SIG-M5 treated with dmso at 0.1 percent for 504 hours (cell line): ENCODE data around the gene ORAI3.
A peak's percentile ranks its signal among the peaks of the same experiment; 100 is the strongest.
"Not testable (repeated sequence)": the region's sequence is repeated elsewhere in the genome, so short reads cannot be mapped to it uniquely, and the experiment has no call there.

ENCODE experiments used
- DNase-seq: peaks from one replicate; lab custom pipeline; 2025; ENCODE audit not compliant: unreplicated experiment; lab: John Stamatoyannopoulos, UW

Gene ORAI3

GRCh38 chr16:30923554-30924075 is 25.3 kb upstream of the ORAI3 start, which contains the start of gene FBXL19:
FBXL19 (plus strand) TSS chr16:30923572; CDS start chr16:30925755, 2,183 bp downstream.
- no peak for DNase-seq

DNA sequence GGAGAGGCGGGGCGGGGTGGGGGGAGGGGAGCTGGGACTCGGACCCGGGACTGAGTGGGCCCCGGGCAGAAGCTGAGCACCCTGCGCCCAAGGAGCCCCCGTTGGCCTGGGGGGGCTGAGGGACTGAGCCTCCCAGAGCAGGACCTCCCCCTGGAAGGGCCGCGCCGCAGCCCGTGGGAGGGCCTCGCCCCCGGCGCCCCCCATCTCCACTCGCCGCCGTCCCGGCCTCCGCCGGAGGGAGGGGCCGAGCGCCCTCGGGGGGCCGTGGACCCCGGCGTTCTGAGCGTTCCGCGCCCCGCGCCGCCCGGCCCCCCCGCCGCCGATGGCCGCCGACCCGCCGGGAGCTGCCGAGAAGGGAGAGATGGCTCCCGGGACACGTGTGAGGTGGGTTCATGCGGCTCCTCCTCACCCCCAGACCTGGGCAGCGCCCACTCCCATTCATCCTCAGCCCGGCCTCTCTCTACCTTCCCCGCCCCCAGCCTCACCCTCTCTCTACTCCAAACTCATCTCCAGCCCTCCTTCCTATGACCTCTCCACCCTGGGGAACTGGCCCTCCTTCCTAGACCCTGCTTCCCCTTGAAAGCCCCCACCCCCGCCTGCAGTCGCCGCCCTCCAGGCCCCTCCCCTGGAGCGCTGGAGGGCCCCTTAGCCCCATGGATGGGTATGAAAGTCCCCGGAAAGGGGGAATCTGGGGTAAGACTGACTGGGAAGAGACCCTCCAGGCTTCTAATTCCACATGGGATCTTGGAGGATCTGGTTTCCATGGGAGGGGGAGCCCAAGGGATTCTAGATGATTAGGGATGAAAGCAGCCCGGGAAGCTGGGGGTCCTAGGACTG is 24.6 kb upstream of the ORAI3 start:
- no peak for DNase-seq

GRCh38 chr16:30924913-30925631 is 23.8 kb upstream of the ORAI3 start:
- no peak for DNase-seq

GRCh38 chr16:30925632-30925987 is 23.3 kb upstream of the ORAI3 start:
- no peak for DNase-seq

- no peak for DNase-seq
Measured at GRCh38 chr16:30925995-30926811, 22.7 kb upstream of the ORAI3 start.

- no peak for DNase-seq
Measured at GRCh38 chr16:30926937-30927788, 21.7 kb upstream of the ORAI3 start.

DNA sequence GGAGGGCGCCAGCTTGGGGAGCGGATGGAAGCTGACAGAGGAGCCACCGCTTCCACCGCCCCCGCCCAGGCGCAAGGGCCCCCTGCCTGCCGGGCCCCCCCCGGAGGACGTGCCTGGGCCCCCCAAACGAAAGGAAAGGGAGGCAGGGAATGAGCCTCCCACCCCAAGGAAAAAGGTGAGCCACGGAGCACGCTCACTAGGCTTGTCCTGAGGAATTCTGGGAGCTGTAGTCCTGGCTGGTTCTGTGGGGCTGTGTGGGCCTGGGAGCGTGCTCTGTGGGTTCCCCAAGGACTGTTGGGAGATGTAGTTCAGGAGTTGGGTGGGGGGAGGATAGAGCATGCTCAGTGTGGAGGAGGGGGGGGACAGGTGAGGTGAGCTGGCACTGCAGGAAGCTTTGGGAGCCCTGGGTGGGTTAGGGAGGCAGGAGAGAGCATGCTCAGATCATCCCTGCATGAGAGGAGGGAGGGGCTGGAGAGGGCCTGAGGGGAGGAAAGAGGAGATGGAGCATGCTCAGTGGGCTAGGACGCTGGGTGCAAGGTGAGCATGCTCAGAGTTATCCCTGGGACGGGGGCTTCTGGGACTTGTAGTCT is 21.0 kb upstream of the ORAI3 start:
- DNase-seq = peak; percentile 24

GRCh38 chr16:30928390-30928789 is 20.5 kb upstream of the ORAI3 start:
- DNase-seq = no peak

DNA sequence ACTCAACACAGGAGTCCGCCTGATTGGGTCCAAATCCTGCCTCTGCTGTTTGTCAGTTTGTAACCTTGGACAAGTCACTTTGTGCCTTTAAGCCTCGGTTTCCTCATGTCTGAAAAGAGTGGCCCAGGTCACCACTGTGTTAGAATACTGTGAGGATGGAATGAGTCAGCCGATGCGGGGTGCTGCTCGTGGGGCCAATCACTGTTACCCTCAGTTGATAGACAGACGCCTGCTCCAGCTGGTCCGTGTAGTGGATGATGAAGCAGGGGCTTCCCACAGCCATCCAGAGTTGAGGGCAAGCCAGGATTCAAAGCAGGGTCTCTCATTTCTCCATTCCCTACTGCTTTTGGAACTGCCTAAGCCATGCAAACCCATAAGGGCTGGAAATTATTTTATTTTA is 19.7 kb upstream of the ORAI3 start:
- no peak for DNase-seq

DNA sequence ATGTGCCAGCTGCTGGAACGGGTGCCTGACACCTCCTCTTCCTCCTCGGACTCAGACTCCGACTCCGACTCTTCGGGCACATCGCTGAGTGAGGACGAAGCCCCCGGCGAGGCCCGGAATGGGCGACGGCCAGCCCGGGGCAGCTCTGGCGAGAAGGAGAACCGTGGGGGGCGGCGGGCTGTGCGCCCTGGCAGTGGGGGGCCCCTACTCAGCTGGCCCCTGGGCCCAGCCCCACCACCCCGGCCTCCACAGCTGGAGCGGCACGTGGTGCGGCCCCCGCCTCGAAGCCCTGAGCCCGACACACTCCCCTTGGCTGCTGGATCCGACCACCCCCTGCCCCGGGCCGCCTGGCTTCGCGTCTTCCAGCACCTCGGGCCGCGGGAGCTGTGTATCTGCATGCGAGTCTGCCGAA is 18.7 kb upstream of the ORAI3 start:
- DNase-seq = no peak

DNA sequence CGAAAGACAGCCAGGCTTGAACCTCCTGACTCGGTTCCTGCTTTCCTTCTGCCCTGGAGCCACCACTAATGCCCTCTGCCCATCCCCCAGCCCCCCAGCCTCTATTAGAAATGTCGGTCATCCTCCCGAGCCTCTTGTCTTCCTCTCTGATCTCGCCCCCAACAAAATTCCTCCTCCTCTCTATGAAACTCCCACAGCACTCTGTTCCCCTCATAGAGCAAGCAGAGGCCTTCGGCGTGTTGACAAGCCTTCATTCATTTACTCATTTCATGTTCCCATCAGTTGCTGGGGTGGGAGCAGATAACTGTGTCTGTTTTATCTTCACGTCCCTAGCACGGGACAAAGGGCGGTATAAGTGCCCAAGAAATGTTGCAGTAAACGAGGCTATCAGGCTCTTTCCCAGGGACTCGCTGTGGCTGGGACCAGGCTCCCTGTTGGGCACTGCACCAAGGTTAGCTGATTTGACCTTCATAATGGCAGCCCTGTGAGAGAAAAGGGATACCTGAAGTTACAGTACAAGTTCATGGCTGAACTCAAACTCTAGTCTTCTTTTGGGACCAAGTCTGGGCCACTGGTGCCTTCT is 17.7 kb upstream of the ORAI3 start:
- no peak for DNase-seq

DNA sequence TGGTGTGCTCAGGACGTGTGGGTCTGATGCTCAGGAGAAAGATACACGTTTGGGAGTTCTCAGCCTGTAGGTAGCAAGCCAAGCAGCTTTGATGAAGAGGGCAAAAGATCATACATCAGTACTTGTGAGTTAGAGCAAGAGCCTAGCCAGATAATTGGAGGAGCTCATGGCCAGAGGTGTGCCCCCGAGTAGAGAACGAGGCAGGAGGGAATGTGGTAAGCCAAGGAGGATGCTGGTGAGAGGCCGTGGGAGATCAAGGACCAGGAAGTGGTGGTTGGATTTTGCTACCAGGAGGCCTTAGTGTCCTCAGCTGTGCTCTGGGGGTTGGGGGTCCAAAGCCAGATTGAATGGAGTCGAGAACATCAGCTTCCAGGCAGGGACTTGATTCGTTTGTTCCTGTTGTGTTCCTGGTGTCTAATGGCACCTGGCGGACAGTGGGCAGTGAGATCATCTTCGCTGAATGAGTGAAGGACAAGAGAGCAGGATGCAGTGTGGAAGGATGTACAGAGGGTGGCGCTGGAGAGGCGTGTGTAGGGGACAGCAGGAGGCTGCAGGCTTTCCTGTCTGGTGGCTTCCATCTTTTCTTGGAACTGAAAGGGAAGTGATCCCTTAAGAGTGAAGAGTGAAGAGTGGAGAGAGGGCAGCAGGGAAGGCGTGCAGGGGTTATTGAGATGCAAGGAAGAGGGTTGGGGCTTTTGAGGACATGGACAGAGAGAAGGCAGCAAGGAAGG is 13.9 kb upstream of the ORAI3 start:
- DNase-seq = peak; percentile 63

DNA sequence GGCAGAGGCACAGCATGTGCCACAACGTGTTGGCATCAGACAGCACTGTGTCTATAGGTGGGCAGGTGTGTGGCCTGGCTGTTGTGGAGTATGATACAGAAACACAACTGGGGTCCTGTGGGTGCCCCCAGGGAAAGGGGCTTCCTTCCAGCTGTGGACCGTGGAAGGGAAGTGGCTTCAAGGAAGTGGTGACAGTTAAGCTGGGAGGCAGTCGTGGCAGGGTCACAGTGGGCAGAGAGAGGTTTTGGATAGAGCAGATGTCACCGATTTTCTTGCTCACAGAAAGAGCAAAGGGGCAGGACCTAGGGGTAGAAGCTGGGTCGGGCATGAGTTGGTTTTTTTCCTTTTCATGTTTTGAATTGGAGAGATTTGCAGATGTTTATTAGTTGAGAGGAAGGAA is 11.2 kb upstream of the ORAI3 start:
- no peak for DNase-seq

- not testable (repeated sequence) for DNase-seq
Measured at GRCh38 chr16:30939571-30939970, 9.3 kb upstream of the ORAI3 start.

- peak; percentile 59 for DNase-seq
Measured at GRCh38 chr16:30941600-30942425, 7.1 kb upstream of the ORAI3 start.

DNA sequence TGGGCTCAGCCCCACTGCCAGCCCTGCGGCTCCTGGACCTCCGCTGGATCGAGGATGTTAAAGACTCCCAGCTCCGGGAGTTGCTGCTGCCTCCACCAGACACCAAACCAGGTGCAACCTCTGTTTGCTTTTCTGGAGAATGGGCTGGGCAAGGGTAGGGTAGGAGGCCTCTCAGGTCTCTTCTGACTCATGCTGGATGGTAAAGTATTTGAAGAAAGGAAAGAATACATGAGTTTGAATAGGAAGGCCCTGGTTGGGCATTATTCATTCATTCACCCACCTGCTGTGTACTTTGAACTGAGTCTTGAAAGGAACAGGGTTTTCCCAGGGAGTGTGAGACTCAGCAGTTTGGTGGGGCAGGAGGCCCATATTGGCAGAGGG is 6.5 kb upstream of the ORAI3 start:
- DNase-seq = no peak

DNA sequence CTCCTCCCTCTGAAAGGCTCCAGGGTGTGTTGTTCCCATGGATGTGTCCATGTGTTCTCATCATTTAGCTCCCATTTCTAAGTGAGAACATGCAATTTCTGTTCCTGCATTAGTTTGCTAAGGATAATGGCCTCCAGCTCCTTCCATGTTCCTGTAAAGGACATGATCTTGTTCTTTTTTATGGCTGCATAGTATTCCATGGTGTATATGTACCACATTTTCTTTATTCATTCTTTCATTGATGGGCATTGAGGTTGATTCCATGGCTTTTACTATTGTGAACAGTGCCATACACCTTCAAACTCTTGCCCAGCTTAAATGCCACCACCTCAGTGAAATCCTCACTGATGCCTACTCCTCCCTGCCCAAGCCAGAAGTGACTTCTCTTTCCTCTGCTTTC is 4.5 kb upstream of the ORAI3 start:
- DNase-seq = no peak
